Coronary artery (tissue), 2 donors: ENCODE data around the gene CCM2.

Experiments used
- DNase-seq: peaks from one replicate; pipeline ENCODE4 v3.0.0-alpha.2; 2017; ENCODE audit warnings: low spot score
- H3K27ac ChIP-seq, 2 donors: fragments of 200-600 bp; sonication (generic); one replicate each; pipeline ENCODE4 v1.5.1; 2016 to 2019
- H3K4me3 ChIP-seq: fragments of 200-600 bp; sonication (generic); 2 replicates; pipeline ENCODE4 v1.5.1; 2016; ENCODE audit warnings: mild to moderate bottlenecking, moderate library complexity
- CTCF ChIP-seq: fragments of 200-600 bp; sonication (generic); IDR thresholded peaks from one replicate; pipeline ENCODE4 v1.5.1; 2019; ENCODE audit warnings: antibody characterized with exemption

CCM2 gene

GRCh38 chr7:45118889-45119331 is 118.9 kb downstream of the CCM2 start:
- no peak for DNase-seq
- Histone ChIP-seq H3K27ac (no peak overlapping the region), H3K4me3 (no peak overlapping the region)
- no peak for TF ChIP-seq CTCF

GRCh38 chr7:45119550-45119949 is 119.5 kb downstream of the CCM2 start:
- no peak for DNase-seq
- no peak overlapping the region for H3K27ac ChIP-seq
- TF ChIP-seq CTCF: no peak
- H3K4me3 ChIP-seq: no peak overlapping the region

GRCh38 chr7:45122975-45123860 is 123.2 kb downstream of the CCM2 start:
- Histone ChIP-seq H3K27ac (no peak overlapping the region), H3K4me3 (no peak overlapping the region)
- no peak for TF ChIP-seq CTCF
- no peak for DNase-seq

GRCh38 chr7:45123913-45124710 is 124.1 kb downstream of the CCM2 start:
- no peak for DNase-seq
- TF ChIP-seq CTCF: no peak
- no peak overlapping the region for H3K27ac ChIP-seq
- no peak overlapping the region for H3K4me3 ChIP-seq

GRCh38 chr7:45125193-45125904 is 125.3 kb downstream of the CCM2 start:
- Histone ChIP-seq H3K27ac (no peak overlapping the region), H3K4me3 (no peak overlapping the region)
- no peak for TF ChIP-seq CTCF
- DNase-seq: no peak
